Neural cell (in vitro differentiated cells): ENCODE data around the gene B2M. TPM values are rescaled to one million over a fixed set of nuclear protein-coding genes. Genes with fewer than 3 reads are reported as not detected.

Experiments
- H2AFZ ChIP-seq: fragments of 200-600, 300-800 bp; sonication (generic), shearing (Covaris generic); 2 replicates; pipeline ENCODE4 v1.6.0; 2014; ENCODE audit warnings: low read depth, mild to moderate bottlenecking, antibody characterized with exemption, low read length, moderate library complexity
- H3F3A ChIP-seq: fragments of 200-600 bp; shearing (Covaris generic); 2 replicates; pipeline ENCODE4 v1.6.1; 2016; ENCODE audit warnings: mild to moderate bottlenecking, moderate library complexity, mixed read lengths, antibody characterized with exemption, low read length; ENCODE audit not compliant: insufficient read depth, poor library complexity, severe bottlenecking
- H3K27ac ChIP-seq: fragments of 200-600, 300-800 bp; sonication (generic), shearing (Covaris generic); 2 replicates; pipeline ENCODE4 v1.5.1; 2014; ENCODE audit warnings: mild to moderate bottlenecking, low read length, moderate library complexity
- H3K27me3 ChIP-seq: fragments of 300-800, 200-600 bp; sonication (generic), shearing (Covaris generic); 2 replicates; pipeline ENCODE4 v1.6.0; 2014; ENCODE audit warnings: mild to moderate bottlenecking, low read depth, low read length, moderate library complexity; ENCODE audit not compliant: insufficient read depth
- H3K36me3 ChIP-seq: fragments of 300-800, 200-600 bp; sonication (generic), shearing (Covaris generic); 2 replicates; pipeline ENCODE4 v1.5.1; 2014; ENCODE audit warnings: mild to moderate bottlenecking, antibody characterized with exemption, low read length, moderate library complexity; ENCODE audit not compliant: insufficient read depth
- H3K4me2 ChIP-seq: fragments of 300-800, 200-600 bp; sonication (generic), shearing (Covaris generic); 2 replicates; pipeline ENCODE4 v1.6.0; 2014; ENCODE audit warnings: mild to moderate bottlenecking, low read length
- H3K4me3 ChIP-seq: fragments of 300-800, 200-600 bp; sonication (generic), shearing (Covaris generic); 2 replicates; pipeline ENCODE4 v1.5.1; 2014; ENCODE audit warnings: mild to moderate bottlenecking, low read length, moderate library complexity
- H3K79me2 ChIP-seq: fragments of 200-600 bp; shearing (Covaris generic); replicated peaks from 2 replicates; pipeline ENCODE4 v1.6.0; 2014; ENCODE audit warnings: mild to moderate bottlenecking, low read length, moderate library complexity; ENCODE audit not compliant: insufficient read depth
- H3K9ac ChIP-seq: fragments of 300-800, 200-600 bp; sonication (generic), shearing (Covaris generic); 2 replicates; pipeline ENCODE4 v1.6.1; 2016; ENCODE audit warnings: mild to moderate bottlenecking, low read length, mixed read lengths
- H3K9me2 ChIP-seq: fragments of 200-600 bp; shearing (Covaris generic); 2 replicates; pipeline ENCODE4 v1.6.1; 2016; ENCODE audit warnings: mild to moderate bottlenecking, low read length, mixed read lengths; ENCODE audit not compliant: insufficient read depth
- H3K9me3 ChIP-seq: fragments of 200-600, 300-800 bp; sonication (generic), shearing (Covaris generic); 2 replicates; pipeline ENCODE4 v1.6.1; 2016; ENCODE audit warnings: mild to moderate bottlenecking, mixed run types, low read length, moderate library complexity, mixed read lengths
- H4K20me1 ChIP-seq: fragments of 200-600 bp; shearing (Covaris generic); 2 replicates; pipeline ENCODE4 v1.6.1; 2016; ENCODE audit warnings: mild to moderate bottlenecking, mixed run types; ENCODE audit not compliant: insufficient read depth
- EP300 ChIP-seq: fragments of 450-650 bp; conservative IDR thresholded peaks from 2 replicates; pipeline ENCODE4 v1.6.1; 2014; ENCODE audit warnings: antibody characterized with exemption, mild to moderate bottlenecking, moderate library complexity; ENCODE audit not compliant: poor library complexity, severe bottlenecking
- EZH2 ChIP-seq: fragments of 200-600, 300-800 bp; shearing (Covaris generic), sonication (generic); IDR thresholded peaks from 2 replicates; pipeline ENCODE4 v1.6.1; 2014; ENCODE audit warnings: antibody characterized with exemption, low read length, borderline replicate concordance, mild to moderate bottlenecking; ENCODE audit not compliant: insufficient read depth, poor library complexity, severe bottlenecking
- MXI1 ChIP-seq: fragments of 450-650 bp; conservative IDR thresholded peaks from 2 replicates; pipeline ENCODE4 v1.6.1; 2014; ENCODE audit warnings: antibody characterized with exemption, mild to moderate bottlenecking; ENCODE audit not compliant: poor library complexity, severe bottlenecking
- POLR2AphosphoS5 ChIP-seq: IDR thresholded peaks from 2 replicates; pipeline ENCODE4 v1.6.1; 2012
- RAD21 ChIP-seq: fragments of 450-650 bp; conservative IDR thresholded peaks from 2 replicates; pipeline ENCODE4 v1.6.1; 2014; ENCODE audit warnings: antibody characterized with exemption, mild to moderate bottlenecking, moderate library complexity
- REST ChIP-seq: IDR thresholded peaks from 2 replicates; pipeline ENCODE4 v1.6.1; 2012; ENCODE audit warnings: borderline replicate concordance
- SMC3 ChIP-seq: fragments of 450-650 bp; conservative IDR thresholded peaks from 2 replicates; pipeline ENCODE4 v1.6.1; 2014; ENCODE audit warnings: antibody characterized with exemption, mild to moderate bottlenecking, moderate library complexity; ENCODE audit not compliant: poor library complexity
- TAF1 ChIP-seq: IDR thresholded peaks from 2 replicates; pipeline ENCODE4 v1.6.1; 2012; ENCODE audit warnings: low read depth
- polyA plus RNA-seq: library from polyadenylated mRNA; depleted of rRNA; stranded (reverse); fragments of >200 nt; gene quantifications from 2 replicates; pipeline ENCODE4 v1.2.3, GENCODE V29; 2014
- TF ChIP-seq, protein P1 (sequence below): fragments of 450-650 bp; IDR thresholded peaks from 2 replicates; pipeline ENCODE4 v1.5.1; 2014; ENCODE audit warnings: antibody characterized with exemption, mild to moderate bottlenecking, moderate library complexity; ENCODE audit not compliant: poor library complexity, severe bottlenecking

B2M gene
- polyA plus RNA-seq, 1 donor from 2014 or later: 15.6 TPM

- Histone ChIP-seq H3K27ac (peak overlapping the region; percentile 84), H3K27me3 (no peaks in the 10 kb centered on the region), H3K4me2 (peak overlapping the region; percentile 83), H3F3A (no peaks in the 10 kb centered on the region), H3K9ac (peak overlapping the region; percentile 88), H3K36me3 (no peaks in the 10 kb centered on the region), H3K79me2 (peaks cover 11% of the 10 kb centered on the region), H3K9me2 (no peaks in the 10 kb centered on the region), H3K9me3 (no peaks in the 10 kb centered on the region), H2AFZ (peak overlapping the region; percentile 90), H3K4me3 (peak overlapping the region; percentile 78), H4K20me1 (no peaks in the 10 kb centered on the region)
- TF ChIP-seq EP300: no peak
- no peak for TF ChIP-seq EZH2
- peak; percentile 93 for TF ChIP-seq POLR2AphosphoS5
- no peak for TF ChIP-seq RAD21
- peak; percentile 88 for TF ChIP-seq REST
- TF ChIP-seq, protein P1, sequence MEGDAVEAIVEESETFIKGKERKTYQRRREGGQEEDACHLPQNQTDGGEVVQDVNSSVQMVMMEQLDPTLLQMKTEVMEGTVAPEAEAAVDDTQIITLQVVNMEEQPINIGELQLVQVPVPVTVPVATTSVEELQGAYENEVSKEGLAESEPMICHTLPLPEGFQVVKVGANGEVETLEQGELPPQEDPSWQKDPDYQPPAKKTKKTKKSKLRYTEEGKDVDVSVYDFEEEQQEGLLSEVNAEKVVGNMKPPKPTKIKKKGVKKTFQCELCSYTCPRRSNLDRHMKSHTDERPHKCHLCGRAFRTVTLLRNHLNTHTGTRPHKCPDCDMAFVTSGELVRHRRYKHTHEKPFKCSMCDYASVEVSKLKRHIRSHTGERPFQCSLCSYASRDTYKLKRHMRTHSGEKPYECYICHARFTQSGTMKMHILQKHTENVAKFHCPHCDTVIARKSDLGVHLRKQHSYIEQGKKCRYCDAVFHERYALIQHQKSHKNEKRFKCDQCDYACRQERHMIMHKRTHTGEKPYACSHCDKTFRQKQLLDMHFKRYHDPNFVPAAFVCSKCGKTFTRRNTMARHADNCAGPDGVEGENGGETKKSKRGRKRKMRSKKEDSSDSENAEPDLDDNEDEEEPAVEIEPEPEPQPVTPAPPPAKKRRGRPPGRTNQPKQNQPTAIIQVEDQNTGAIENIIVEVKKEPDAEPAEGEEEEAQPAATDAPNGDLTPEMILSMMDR: no peak
- TF ChIP-seq TAF1: peak; percentile 92
- TF ChIP-seq SMC3: peak; percentile 4
- peak; percentile 58 for TF ChIP-seq MXI1
Observed at GRCh38 chr15:44728576-44729407, 17.5 kb downstream of the B2M start.

- H3K4me2 ChIP-seq: peak overlapping the region; percentile 83
- peak overlapping the region; percentile 88 for H3K9ac ChIP-seq
- no peaks in the 10 kb centered on the region for H3K9me2 ChIP-seq
- no peaks in the 10 kb centered on the region for H3F3A ChIP-seq
- no peak for TF ChIP-seq REST
- TF ChIP-seq SMC3: peak; percentile 14
- peaks cover 11% of the 10 kb centered on the region for H3K79me2 ChIP-seq
- peak overlapping the region; percentile 84 for H3K27ac ChIP-seq
- H3K4me3 ChIP-seq: peak overlapping the region; percentile 78
- H2AFZ ChIP-seq: peak overlapping the region; percentile 90
- H4K20me1 ChIP-seq: no peaks in the 10 kb centered on the region
- no peaks in the 10 kb centered on the region for H3K9me3 ChIP-seq
- H3K27me3 ChIP-seq: no peaks in the 10 kb centered on the region
- no peaks in the 10 kb centered on the region for H3K36me3 ChIP-seq
Observed at GRCh38 chr15:44729408-44730127, 18.3 kb downstream of the B2M start.
